NCI-H128 (cell line): ENCODE data around the gene GNA15.

ENCODE experiments used
- DNase-seq: peaks from one replicate; lab custom pipeline; 2025; ENCODE audit not compliant: unreplicated experiment; lab: John Stamatoyannopoulos, UW

Gene GNA15

DNA sequence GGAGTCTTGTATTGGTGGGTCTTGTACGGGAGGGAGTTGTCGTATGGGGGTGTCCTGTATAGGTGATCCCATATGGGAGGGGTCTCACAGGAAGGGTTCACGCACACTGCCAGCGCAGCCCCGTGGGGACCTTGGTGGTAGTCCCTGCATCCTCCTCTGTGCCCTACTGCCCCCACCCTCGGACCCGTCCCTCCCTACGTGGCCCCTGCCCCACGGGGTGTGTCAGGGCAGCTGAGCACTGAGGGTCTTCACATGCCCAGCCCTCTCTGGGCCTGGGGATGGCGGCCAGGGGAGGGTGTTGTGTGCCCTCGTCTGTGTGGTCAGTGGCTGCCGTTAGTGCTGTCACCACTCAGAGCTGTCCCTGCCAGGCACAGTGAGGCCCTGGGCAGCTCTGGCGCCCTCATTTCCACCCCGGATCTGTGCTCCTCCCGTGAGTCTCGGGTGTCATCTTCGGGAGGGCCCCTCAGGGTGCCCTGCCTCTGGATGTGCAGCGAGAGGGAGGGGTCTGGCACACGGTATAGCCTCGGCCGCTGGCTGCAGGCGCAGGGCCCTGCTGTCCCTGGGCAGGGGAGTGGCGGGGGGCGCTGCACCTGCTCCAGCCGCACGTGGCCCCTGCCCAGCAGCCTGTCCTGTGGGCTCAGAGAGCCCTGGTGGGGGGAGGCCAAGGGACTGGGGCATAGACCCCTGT, 16.0 kb upstream of the GNA15 start:
- DNase-seq: no peak

DNA sequence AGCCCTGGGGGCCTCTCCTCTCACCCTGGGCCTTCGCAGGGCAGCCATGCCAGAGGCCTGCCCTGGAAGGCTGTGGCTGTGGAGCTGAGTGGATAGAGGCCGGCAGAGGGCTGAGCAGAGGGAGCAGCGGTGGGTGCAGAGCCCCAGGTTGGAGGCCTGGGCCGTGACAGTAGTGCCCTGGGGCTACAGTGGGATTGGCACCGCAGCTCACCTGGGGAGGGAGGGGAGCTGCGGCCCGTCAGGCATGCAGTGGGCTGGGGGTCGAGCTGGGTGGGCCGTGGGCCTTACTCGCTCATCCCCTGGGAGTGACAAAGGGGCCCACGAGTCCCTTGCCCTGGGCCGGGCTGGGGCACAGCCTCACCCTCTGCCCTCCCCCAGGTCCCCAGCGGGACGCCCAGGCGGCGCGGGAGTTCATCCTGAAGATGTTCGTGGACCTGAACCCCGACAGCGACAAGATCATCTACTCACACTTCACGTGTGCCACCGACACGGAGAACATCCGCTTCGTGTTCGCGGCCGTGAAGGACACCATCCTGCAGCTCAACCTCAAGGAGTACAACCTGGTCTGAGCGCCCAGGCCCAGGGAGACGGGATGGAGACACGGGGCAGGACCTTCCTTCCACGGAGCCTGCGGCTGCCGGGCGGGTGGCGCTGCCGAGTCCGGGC, 15.1 kb upstream of the GNA15 start:
- no peak for DNase-seq

DNA sequence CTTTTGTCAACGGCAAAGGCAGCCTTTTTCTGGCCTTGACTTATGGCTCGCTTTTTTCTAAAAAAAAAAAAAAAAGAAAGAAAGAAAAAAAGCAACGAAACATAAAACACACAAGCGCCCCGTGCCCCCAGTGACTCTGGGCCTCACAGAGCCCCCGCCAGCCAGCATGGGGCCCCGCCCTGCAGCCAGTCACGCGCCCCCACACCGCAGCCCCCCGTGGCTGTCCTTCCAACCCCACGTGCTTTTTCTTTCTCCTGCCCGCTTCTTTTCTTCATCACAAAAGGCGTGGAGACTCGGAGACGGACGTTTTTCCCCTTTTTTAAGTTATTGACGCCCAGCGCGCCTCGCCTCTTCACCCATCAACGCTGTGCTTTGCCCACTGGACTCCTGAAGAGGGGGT, 14.4 kb upstream of the GNA15 start:
- DNase-seq: no peak

DNA sequence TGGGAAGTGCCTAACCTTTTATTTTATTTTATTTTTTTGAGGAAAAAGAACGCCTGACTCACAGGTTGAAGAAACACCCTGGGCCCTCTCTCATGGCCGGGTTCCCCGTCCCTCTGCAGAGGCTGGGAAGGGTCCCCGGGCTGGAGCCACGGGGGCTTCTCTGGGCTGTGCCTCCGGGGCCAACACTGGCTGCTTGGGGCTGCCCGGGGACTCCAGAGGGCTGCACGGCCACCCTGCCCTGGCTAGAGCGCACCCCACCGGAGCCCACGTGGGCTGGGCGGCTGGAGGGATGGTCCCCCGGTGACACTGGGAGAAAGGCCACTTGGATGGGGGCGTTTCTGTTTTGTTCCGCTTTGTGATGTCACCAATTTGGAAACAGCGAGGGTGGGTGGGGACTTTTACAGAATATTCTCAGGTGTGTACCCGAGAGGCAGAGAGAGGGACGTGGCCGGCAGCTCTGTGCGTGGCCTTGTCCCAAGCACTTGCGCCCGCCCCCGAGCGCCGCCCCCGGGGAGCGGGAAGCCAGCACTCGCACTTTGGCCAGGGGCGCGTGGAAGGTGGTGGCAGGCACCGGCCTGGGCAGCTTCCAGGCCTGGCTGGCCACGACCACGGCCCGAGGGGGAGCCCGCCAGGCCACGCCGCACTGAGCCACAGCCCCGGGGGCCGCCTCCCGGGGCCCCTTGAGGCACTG, 13.9 kb upstream of the GNA15 start:
- DNase-seq: no peak

DNA sequence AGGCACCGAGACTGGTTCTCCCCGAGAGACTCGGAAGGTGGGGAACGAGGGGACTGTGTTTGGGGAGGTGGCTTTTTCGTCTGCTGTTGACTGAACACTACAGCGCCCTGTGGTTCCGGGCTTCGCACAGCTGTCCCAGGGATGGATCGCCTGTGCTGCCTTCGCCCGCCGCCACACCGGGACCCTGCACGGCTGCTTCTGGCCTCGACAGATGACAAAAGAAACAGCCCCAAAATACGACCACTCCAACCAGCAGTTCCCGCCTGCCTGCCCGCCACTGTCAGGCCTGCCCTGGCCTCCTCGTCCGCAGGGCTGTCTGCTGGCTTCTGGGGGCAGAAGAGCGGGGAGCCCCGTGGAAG, 13.3 kb upstream of the GNA15 start:
- no peak for DNase-seq

DNA sequence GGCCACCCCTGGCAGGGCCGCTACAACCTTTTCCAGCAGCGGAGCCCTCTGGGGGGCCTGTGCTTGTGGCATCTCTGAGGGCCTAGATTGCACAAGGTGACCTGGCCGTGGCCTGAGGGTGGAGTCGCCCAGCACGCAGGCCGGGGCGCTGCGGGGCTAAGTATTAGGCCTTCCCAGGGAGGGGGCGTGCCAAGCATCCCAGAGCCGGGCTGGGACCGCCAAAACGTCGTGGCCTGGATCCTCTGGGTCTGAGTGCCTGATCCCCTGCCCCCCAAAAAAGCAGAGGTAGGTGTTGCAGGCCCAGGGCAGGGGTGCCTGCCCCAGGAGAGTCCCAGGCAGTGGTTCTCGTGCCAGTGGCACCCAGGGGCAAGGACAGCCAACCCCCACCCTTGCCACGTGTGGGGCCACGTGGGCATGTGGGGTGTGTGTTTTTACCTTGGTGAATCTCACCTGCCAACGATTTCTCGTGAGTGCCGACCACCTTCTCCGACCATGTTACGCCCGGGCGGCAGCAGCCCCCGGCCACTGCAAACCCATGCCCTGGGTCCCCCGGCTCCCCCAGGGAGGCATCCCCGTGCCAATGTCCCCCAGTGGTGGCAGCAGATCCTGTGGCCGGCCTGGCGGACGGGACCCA, 12.6 kb upstream of the GNA15 start:
- no peak for DNase-seq

DNA sequence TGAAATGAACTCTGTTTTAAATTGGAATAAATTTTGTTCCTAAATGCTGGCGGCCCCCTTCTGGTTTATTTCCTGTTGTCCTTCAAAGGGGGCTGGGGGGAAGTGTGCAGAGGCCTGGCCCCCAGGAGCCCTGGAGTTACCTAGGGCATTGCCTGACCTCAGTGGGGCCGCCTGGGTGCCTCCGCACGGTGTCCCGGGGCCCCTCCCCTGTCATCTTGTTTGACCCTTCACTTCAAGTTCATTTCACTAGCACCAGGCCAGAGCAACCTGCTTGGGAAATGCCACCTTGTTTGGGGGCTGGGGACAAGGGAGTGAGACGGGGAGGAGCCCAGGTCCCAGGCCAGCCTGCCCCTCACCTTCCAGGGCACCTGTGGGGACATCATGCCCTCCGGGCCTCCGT, 11.9 kb upstream of the GNA15 start:
- DNase-seq: no peak

DNA sequence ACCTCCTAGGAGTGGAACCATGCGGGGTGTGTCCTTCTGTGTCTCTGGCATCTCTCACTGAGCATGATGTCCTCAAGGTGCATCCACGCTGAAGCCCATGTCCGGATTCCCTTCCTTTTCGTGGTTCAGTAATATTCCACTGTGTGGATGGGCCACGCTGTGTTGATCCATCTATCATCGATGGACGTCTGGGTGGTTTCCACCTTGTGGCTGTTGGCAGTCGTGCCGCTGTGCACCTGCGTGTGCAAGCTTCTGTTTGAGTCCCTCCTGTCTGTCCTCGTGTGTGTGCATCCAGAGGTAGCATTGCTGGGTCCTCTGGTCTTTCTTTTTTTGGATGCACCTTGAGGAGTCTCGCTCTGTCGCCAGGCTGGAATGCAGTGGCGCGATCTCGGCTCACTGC, 11.2 kb upstream of the GNA15 start:
- no peak for DNase-seq

DNA sequence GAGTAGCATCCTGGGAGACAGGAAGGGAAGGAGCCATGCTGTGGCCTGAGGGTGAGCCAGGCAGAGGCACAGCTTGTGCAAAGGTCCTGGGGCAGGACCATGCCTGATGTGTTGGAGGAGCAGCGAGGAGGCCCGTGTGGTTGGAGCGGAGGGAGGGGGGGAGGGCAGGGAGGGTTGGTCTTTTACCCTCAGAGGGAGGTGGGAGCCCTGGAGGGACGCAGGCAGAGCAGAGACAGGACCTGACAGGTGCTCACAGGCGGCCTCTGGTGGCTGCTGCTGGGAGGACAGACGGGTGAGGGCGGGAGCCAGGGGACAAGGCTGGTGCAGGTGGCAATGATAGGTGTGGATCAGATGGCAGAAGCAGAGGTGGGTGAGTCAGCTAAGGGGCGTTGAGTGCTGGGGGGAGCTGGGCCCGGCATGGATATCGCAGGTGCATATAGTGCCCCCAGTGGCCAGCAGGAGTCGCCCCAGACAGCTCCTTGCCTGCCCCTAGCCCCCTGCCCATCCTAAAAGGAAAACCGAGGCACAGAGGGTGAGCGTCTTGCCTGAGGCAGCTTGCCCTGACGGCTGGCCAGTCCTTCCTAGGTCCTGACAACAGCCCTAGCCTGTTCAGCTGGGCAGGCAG, 9.8 kb upstream of the GNA15 start:
- no peak for DNase-seq

DNA sequence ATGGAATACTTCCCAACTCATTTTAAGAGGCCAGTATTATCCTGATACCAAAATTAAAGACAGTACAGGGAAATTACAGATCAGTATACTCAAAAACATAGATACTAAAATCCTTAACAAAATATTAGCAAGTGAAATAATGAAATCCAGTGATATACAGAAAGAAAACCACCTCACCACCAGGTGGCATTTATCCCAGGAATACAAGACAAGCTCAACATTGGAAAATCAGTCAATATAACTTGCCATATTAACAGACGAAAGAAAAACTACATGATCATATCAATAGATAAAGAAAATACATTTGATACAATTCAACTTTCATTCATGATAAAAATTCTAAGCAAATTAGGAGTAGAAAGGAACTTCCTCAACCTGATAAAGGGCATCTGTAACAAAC, 6.7 kb upstream of the GNA15 start:
- no peak for DNase-seq

DNA sequence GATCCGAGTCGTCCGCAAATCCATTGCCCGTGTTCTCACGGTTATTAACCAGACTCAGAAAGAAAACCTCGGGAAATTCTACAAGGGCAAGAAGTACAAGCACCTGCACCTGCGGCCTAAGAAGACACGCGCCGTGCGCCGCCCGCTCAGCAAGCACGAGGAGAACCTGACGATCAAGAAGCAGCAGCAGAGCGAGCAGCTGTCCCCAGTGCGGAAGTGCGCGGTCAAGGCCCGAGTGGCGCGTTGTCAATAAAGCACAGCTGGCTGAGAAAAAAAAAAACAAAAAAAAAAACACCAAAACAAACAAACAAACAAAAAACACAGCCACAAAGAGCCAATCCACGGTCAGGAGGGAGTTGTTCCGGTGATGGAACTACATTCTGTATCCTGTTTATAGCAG, 4.7 kb upstream of the GNA15 start:
- DNase-seq: no peak

DNA sequence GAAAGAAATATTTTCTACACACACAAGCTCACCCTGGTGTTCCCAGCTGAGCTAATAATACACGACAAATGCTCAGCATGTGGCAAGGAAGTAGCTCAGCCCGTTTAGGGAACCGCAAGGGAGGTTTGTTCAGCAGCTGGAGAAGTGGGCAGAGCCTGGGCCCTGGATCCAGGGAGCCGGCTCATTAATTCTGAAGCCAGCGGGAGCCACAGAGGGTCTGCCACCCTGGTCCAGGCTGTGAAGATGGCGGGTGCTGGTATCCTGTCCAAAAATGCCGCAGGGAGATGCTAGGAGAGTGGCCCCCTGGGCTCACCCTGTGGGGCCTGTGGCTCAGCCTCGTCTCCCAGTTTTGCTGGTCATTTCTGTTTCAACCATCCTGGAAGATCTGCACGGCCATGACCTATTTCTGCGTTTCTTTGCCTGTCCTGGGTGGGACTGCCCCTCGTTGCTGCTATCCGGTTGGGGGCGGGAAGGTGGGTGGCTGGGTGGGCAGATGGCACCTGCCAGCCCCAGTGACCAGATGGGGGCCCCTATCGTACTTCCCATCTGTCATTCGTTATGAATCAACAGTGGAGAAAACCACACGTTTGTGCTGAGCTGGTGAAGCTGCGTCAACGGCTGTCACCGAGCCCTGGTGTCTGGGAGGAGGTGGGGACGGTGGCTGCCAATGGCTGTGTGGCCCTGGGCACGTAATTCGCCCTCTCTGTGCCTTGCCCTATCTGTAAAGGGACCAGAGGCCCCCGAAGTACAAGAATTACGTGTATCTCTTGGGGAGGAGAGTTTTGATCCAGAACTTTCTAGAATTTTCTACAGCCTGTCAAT, 2.7 kb upstream of the GNA15 start:
- no peak for DNase-seq

DNA sequence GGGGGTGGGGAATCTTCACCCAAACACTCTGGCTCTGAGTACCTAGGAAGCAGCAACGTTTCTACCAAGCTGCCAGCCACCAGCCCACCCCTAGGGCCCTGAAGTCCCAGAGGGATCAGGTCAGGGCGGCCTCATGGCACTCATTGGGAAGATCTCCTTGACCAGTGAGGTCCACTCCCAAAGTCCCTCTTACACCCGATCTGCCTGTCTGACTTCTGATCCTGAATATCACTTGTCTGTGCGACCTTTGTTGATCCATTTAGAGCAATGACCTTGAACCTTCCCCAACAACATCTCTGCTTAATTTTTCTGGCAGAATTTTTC, 2.1 kb upstream of the GNA15 start:
- no peak for DNase-seq

DNA sequence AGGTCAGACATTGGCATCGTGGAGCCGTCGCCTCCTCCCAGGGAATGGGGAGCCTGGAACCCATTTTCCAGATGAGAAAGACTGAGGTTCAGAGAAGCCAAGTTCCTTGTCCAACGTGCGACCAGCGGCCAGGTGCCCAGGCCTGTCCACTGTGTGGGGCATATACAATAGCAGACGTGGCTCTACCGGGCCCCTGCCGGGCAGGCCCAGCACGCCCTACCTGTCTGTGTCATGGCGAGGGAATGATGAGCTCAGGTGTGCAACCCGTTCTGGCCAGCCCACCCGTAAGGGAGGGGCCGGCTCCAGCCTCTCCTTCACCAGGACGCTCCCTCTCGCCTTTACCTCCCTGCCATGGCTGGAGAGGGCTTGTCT, 837 bp downstream of the GNA15 start:
- DNase-seq: no peak

DNA sequence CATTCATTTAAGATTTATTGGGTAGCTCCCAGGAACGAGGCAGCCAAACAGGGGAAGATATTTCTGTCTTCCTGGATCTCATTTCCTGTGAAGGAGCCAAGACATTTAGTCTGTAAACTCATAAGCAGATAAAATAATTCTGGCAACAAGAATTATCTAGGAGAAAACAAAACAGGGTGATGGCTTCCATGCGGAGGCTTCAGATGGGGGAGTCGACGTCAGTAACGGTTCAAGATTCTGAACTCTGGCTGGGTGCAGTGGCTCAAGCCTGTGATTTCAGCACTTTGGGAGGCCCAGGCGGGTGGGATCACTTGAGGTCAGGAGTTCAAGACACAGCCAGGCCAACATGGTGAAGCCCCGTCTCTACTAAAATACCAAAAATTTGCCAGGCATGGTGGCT, 1.3 kb downstream of the GNA15 start:
- no peak for DNase-seq

DNA sequence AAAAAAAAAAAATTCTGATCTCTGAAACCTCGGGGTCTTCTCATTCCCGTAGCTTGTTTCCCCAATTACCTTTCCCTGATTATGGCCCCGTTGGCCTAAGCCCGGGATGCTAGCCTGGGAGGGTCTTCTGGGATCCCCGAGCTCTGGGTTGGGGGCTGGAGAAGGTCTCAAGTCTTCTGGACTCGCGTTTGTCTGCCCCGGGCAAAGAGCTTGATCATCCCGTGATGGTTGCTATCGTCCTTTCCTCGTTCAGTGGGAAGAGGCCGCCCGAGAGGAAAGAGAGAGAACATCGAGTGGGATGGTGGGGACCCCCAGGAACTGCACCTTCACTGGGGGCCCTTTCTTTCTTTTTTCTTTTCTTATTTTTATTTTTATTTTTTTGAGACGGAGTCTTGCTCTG, 2.4 kb downstream of the GNA15 start:
- DNase-seq: no peak

DNA sequence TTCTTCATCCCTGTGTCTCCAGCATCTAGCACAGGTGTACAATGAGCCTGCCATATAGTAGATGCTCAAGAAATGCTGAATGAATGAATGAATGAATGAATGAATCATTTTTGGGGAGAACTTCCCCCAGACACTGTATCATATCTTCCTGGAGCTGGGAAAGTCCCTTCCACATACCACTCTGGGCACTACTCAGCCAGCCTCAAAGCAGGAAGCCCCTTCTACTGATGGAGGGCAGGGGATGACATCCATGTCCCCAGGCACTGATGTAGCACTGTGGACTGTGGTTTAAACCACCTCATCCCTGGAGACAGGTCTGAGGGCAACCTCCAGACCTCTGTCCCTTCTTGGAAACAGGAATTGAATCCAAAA, 4.8 kb downstream of the GNA15 start:
- no peak for DNase-seq

DNA sequence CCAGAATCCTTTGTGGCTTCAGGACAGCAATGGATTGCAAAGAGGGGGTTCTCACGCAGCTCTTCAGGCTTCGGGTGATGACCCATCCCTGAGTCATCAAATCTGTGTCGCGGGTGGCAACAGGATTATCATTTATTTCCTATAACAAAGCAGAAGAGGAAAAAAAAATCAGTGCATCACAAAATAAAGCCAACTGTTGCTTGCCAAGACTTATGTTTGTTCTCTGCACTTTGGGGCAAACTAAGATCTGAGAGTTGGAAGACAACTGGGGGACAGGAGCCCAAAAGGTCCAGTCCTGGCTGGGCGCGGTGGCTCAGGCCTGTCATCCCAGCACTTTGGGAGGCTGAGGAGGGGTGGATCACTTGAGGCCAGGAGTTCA, 6.4 kb downstream of the GNA15 start:
- no peak for DNase-seq

DNA sequence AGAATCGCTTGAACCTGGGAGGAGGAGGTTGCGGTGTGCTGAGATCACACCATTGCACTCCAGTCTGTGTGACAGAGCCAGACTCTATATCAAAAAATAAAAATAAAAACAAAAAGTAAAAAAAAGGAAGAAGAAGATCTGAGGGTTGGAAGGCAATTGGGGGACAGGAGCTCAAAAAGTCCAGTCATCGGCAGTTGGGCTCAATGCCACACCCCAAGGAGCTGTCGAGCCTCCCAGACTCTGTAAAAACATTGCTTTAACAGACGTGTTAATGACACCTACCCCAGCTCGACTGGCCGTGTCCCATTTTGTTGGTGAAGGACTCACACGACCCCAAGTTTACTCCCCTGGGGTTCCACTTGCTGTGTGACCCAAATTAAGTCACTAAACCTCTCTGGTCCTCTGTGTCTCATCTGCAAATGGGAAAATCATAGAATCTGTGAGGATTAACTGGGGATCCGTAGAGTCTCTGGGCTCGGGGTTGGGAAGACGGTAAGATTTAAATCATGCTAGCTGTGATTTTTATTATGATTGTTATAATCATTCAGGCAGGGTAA, 7.0 kb downstream of the GNA15 start:
- DNase-seq: no peak

DNA sequence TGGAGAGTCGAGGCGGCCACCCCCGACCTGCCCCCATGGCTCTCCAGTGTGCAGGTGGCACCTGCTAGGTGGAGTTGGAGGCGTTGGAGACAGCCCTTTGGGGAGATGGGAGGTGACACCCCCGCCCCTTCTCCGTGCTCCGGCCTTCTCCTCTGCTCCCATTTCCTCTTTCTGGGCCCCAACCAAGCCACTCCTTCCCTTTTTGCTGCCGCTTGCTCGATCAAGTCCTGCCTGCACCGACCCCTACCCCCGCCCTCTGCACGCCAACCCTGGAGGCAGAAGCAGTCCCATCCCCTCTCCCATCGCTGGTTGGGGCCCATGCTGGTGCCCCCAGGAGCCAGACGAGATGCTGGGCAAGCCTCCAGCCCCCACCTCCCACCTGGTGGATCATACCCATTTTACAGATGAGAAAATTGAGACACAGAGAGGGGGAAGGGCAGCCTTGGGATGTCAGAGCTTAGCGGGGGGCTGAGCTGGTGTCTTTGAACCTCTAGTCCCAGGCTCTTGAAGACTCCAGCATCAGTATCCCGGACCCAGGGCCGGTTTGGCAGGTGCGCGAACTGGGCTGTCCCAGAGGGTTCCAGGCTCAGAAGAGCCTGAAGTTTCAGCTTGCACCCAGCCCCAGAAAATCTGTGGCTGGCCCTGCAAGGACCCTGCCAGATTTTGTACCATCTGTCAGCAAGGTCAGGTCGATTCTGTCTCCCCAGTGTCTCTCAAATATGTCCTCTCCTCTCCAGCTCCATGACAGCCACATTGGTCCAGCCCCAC, 10.3 kb downstream of the GNA15 start:
- DNase-seq: no peak
